PC-3 (cell line): ENCODE data around the gene CCT4.

ENCODE experiments used
- CTCF ChIP-seq: fragments of 300-600 bp; sonication (generic); conservative IDR thresholded peaks from 2 replicates; pipeline ENCODE4 v1.5.1; 2017; ENCODE audit warnings: antibody characterized with exemption, low read depth, mild to moderate bottlenecking, low read length
- EZH2phosphoT487 ChIP-seq: fragments of 300-600 bp; sonication (generic); IDR thresholded peaks from 2 replicates; pipeline ENCODE4 v1.6.1; 2018; ENCODE audit warnings: mild to moderate bottlenecking, antibody characterized with exemption, low read length, borderline replicate concordance

- TF ChIP-seq CTCF, result no peak
- no peak for TF ChIP-seq EZH2phosphoT487
These were observed at the start of gene CCT4 for GRCh38 chr2:61888267-61889055.
